Activated naive CD8-positive, alpha-beta T cell treated with anti-CD3 and anti-CD28 coated beads, Interleukin-2, amount 50 U/mL, for 16 hours (primary cell): ENCODE data around the gene PTPN23.
A peak's percentile ranks its signal among the peaks of the same experiment; 100 is the strongest.

Experiments used
- DNase-seq: peaks from one replicate; pipeline ENCODE4 v3.0.0-alpha.2; 2020; ENCODE audit warnings: low read depth, low spot score

PTPN23 gene

GRCh38 chr3:47419083-47420043 lies 38.5 kb downstream of the PTPN23 start:
- DNase-seq, result no peak

- no peak for DNase-seq
Observed at GRCh38 chr3:47420044-47420430, 39.2 kb downstream of the PTPN23 start.

- peak; percentile 77 for DNase-seq
Observed at GRCh38 chr3:47420511-47421484, 40.0 kb downstream of the PTPN23 start.

GRCh38 chr3:47421741-47422649 lies 41.2 kb downstream of the PTPN23 start:
- no peak for DNase-seq

GRCh38 chr3:47422743-47423142 lies 41.9 kb downstream of the PTPN23 start:
- no peak for DNase-seq

- DNase-seq, result no peak
Observed at GRCh38 chr3:47423548-47424145, 42.8 kb downstream of the PTPN23 start.

GRCh38 chr3:47424434-47425382 lies 43.9 kb downstream of the PTPN23 start:
- no peak for DNase-seq

GRCh38 chr3:47425383-47425778 lies 44.6 kb downstream of the PTPN23 start:
- no peak for DNase-seq

- no peak for DNase-seq
Observed at GRCh38 chr3:47425959-47426358, 45.1 kb downstream of the PTPN23 start.

GRCh38 chr3:47427866-47428265 lies 47.0 kb downstream of the PTPN23 start:
- DNase-seq, result no peak

- DNase-seq, result no peak
Observed at GRCh38 chr3:47428662-47429061, 47.8 kb downstream of the PTPN23 start.

- DNase-seq, result no peak
Observed at GRCh38 chr3:47429476-47430270, 48.9 kb downstream of the PTPN23 start.

GRCh38 chr3:47430606-47431005 lies 49.8 kb downstream of the PTPN23 start:
- DNase-seq, result no peak

- DNase-seq, result no peak
Observed at GRCh38 chr3:47431225-47431624, 50.4 kb downstream of the PTPN23 start.

GRCh38 chr3:47432673-47433072 lies 51.9 kb downstream of the PTPN23 start:
- DNase-seq, result no peak

- DNase-seq, result no peak
Observed at GRCh38 chr3:47433796-47434195, 53.0 kb downstream of the PTPN23 start.

GRCh38 chr3:47434849-47435248 lies 54.0 kb downstream of the PTPN23 start:
- no peak for DNase-seq

GRCh38 chr3:47436180-47436579 lies 55.4 kb downstream of the PTPN23 start:
- DNase-seq, result no peak

GRCh38 chr3:47440131-47440530 lies 59.3 kb downstream of the PTPN23 start:
- no peak for DNase-seq
